Mesenchymal stem cell (in vitro differentiated cells and primary cell): Measurements from ENCODE around the gene KCNF1.

Source experiments
- DNase-seq: peaks from one replicate; pipeline ENCODE4 v3.0.0-alpha.2; 2013
- H2AFZ ChIP-seq: one replicate; pipeline ENCODE4 v1.6.1; 2013; ENCODE audit warnings: low read depth, mild to moderate bottlenecking, control low read depth, inconsistent platforms, low read length, moderate library complexity
- H2AK5ac ChIP-seq: 2 replicates; pipeline ENCODE4 v1.6.1; 2013; ENCODE audit warnings: low read length, moderate library complexity, mild to moderate bottlenecking, inconsistent platforms; ENCODE audit not compliant: severe bottlenecking
- H2BK120ac ChIP-seq: one replicate; pipeline ENCODE4 v1.6.1; 2013; ENCODE audit warnings: low read depth, mild to moderate bottlenecking, inconsistent platforms, low read length, moderate library complexity
- H2BK12ac ChIP-seq, 2 experiments: one replicate each; pipeline ENCODE4 v1.6.1; 2013; ENCODE audit warnings: inconsistent platforms in 2 of 2, low read length in 2 of 2, mild to moderate bottlenecking in 2 of 2, moderate library complexity in 2 of 2, control low read depth in 1 of 2
- H2BK15ac ChIP-seq: one replicate; pipeline ENCODE4 v1.6.1; 2013; ENCODE audit warnings: mild to moderate bottlenecking, low read depth, inconsistent platforms; ENCODE audit not compliant: poor library complexity, severe bottlenecking
- H2BK5ac ChIP-seq: 2 replicates; pipeline ENCODE4 v1.6.1; 2013; ENCODE audit warnings: low read depth, mild to moderate bottlenecking, low read length, control low read depth, inconsistent platforms; ENCODE audit not compliant: poor library complexity, severe bottlenecking
- H3K14ac ChIP-seq, 2 experiments: one replicate each; pipeline ENCODE4 v1.6.1; 2013; ENCODE audit warnings: inconsistent platforms in 2 of 2, low read length in 2 of 2, control low read depth in 1 of 2, mild to moderate bottlenecking in 1 of 2, moderate library complexity in 1 of 2
- H3K18ac ChIP-seq, 2 experiments: one replicate each; pipeline ENCODE4 v1.6.1; 2013; ENCODE audit warnings: inconsistent platforms in 2 of 2, low read length in 2 of 2, control low read depth in 1 of 2, low read depth in 1 of 2, mild to moderate bottlenecking in 1 of 2
- H3K23ac ChIP-seq, 2 experiments: one replicate each; pipeline ENCODE4 v1.6.1; 2013; ENCODE audit warnings: inconsistent platforms in 2 of 2, low read length in 2 of 2, mild to moderate bottlenecking in 2 of 2, moderate library complexity in 2 of 2, control low read depth in 1 of 2
- H3K27ac ChIP-seq: 2 replicates; pipeline ENCODE4 v1.5.1; 2013; ENCODE audit warnings: mild to moderate bottlenecking, moderate library complexity, low read length, control low read depth, inconsistent platforms; ENCODE audit not compliant: poor library complexity, severe bottlenecking
- H3K27me3 ChIP-seq, 2 experiments: 2 replicates each; pipeline versions ENCODE4 v1.6.1 to v1.7.0; 2013; ENCODE audit warnings: low read length in 2 of 2, mild to moderate bottlenecking in 2 of 2, moderate library complexity in 2 of 2, control low read depth in 1 of 2, inconsistent platforms in 1 of 2; ENCODE audit not compliant: control insufficient read depth in 1 of 2, insufficient read depth in 1 of 2
- H3K36me3 ChIP-seq, 2 experiments: 2 replicates each; pipeline versions ENCODE4 v1.6.1 to v1.7.0; 2013; ENCODE audit warnings: low read length in 2 of 2, control low read depth in 1 of 2, inconsistent platforms in 1 of 2, low read depth in 1 of 2, mild to moderate bottlenecking in 1 of 2; ENCODE audit not compliant: insufficient read depth in 2 of 2, control insufficient read depth in 1 of 2
- H3K4ac ChIP-seq, 2 experiments: one replicate each; pipeline ENCODE4 v1.6.1; 2013; ENCODE audit warnings: inconsistent platforms in 2 of 2, low read length in 2 of 2, mild to moderate bottlenecking in 2 of 2, moderate library complexity in 2 of 2, control low read depth in 1 of 2, low read depth in 1 of 2
- H3K4me1 ChIP-seq: 2 replicates; pipeline ENCODE4 v1.6.1; 2013; ENCODE audit warnings: low read depth, low read length, control low read depth; ENCODE audit not compliant: control insufficient read depth, insufficient read depth
- H3K4me2 ChIP-seq: 2 replicates; pipeline ENCODE4 v1.6.1; 2013; ENCODE audit warnings: low read length, mild to moderate bottlenecking, inconsistent platforms; ENCODE audit not compliant: poor library complexity, severe bottlenecking
- H3K4me3 ChIP-seq, 2 experiments: 2 replicates each; pipeline versions ENCODE4 v1.5.1 to v1.7.0; 2013; ENCODE audit warnings: low read length in 2 of 2, mild to moderate bottlenecking in 2 of 2, control low read depth in 1 of 2, low read depth in 1 of 2; ENCODE audit not compliant: insufficient read depth in 1 of 2
- H3K79me1 ChIP-seq: replicated peaks from 2 replicates; pipeline ENCODE4 v1.6.1; 2013; ENCODE audit warnings: mild to moderate bottlenecking, control low read depth, low read length, inconsistent platforms; ENCODE audit not compliant: poor library complexity, severe bottlenecking
- H3K9ac ChIP-seq: 2 replicates; pipeline ENCODE4 v1.7.0; 2013; ENCODE audit warnings: mild to moderate bottlenecking, low read length, moderate library complexity
- H3K9me3 ChIP-seq: 2 replicates; pipeline ENCODE4 v1.7.0; 2013; ENCODE audit warnings: mild to moderate bottlenecking, low read length; ENCODE audit not compliant: control insufficient read depth
- H4K8ac ChIP-seq: one replicate; pipeline ENCODE4 v1.6.1; 2013; ENCODE audit warnings: inconsistent platforms, mild to moderate bottlenecking, low read length, moderate library complexity
- H4K91ac ChIP-seq: one replicate; pipeline ENCODE4 v1.6.1; 2013; ENCODE audit warnings: mild to moderate bottlenecking, low read length, inconsistent platforms
- WGBS: methylation state at CpG from one replicate; pipeline ENCODE4 v1.1.7; 2013; ENCODE audit warnings: mixed read lengths; 5-methylcytosine and 5-hydroxymethylcytosine counted together

The KCNF1 gene

GRCh38 chr2:10905862-10906143 lies 5.9 kb upstream of the KCNF1 start:
- 94% methylated on average over 8 of the region's 8 CpGs for WGBS
- Histone ChIP-seq H3K18ac (no peak overlapping the region), H3K79me1 (no peaks in the 10 kb centered on the region), H2BK5ac (no peak overlapping the region), H2AFZ (no peak overlapping the region), H3K14ac (no peak overlapping the region), H2BK12ac (no peak overlapping the region), H3K9ac (no peak overlapping the region), H3K23ac (no peak overlapping the region), H3K9me3 (no peaks in the 10 kb centered on the region), H2BK15ac (no peak overlapping the region), H3K4me3 (no peak overlapping the region), H2BK120ac (no peak overlapping the region), H3K27ac (no peak overlapping the region), H3K36me3 (no peaks in the 10 kb centered on the region), H4K91ac (no peak overlapping the region), H3K4me1 (peaks cover 4% of the 10 kb centered on the region), H3K4me2 (no peak overlapping the region), H2AK5ac (no peak overlapping the region), H3K27me3 (peaks cover 32 to 51% of the 10 kb centered on the region in 2 experiments), H3K4ac (no peak overlapping the region), H4K8ac (no peak overlapping the region)
- no peak for DNase-seq

- WGBS: 89% methylated on average over 14 of the region's 14 CpGs
- Histone ChIP-seq H3K4me3 (no peak overlapping the region), H3K27me3 (peaks cover 39 to 62% of the 10 kb centered on the region in 2 experiments)
These were observed 4.7 kb upstream of the KCNF1 start for GRCh38 chr2:10906926-10907625.

GRCh38 chr2:10908195-10908594 lies 3.5 kb upstream of the KCNF1 start:
- H3K36me3 ChIP-seq: no peaks in the 10 kb centered on the region
- H3K79me1 ChIP-seq: no peaks in the 10 kb centered on the region
- H2BK12ac ChIP-seq: no peak overlapping the region
- H3K23ac ChIP-seq: no peak overlapping the region
- H3K4me3 ChIP-seq: no peak overlapping the region
- no peak overlapping the region for H2AFZ ChIP-seq
- H4K8ac ChIP-seq: no peak overlapping the region
- H3K4me2 ChIP-seq: no peak overlapping the region
- no peak overlapping the region for H2BK15ac ChIP-seq
- H3K27ac ChIP-seq: no peak overlapping the region
- H3K14ac ChIP-seq: peak overlapping the region in 1 of 2 experiments; percentile 2
- no peak overlapping the region for H3K9ac ChIP-seq
- no peak overlapping the region for H2BK5ac ChIP-seq
- peak overlapping the region in 1 of 2 experiments; percentile 15 for H3K18ac ChIP-seq
- H3K4ac ChIP-seq: no peak overlapping the region
- H3K27me3 ChIP-seq: peaks cover 49 to 71% of the 10 kb centered on the region in 2 experiments
- no peaks in the 10 kb centered on the region for H3K9me3 ChIP-seq
- WGBS: 94% methylated on average over 4 of the region's 4 CpGs
- H2AK5ac ChIP-seq: no peak overlapping the region
- H2BK120ac ChIP-seq: no peak overlapping the region
- DNase-seq: no peak
- peaks cover 13% of the 10 kb centered on the region for H3K4me1 ChIP-seq
- no peak overlapping the region for H4K91ac ChIP-seq

More at GRCh38 chr2:10906926-10907625, 4.7 kb upstream of the KCNF1 start:
- Histone ChIP-seq H3K4me2 (no peak overlapping the region), H3K9ac (no peak overlapping the region), H4K91ac (no peak overlapping the region), H3K27ac (no peak overlapping the region), H3K4ac (no peak overlapping the region), H3K4me1 (peaks cover 11% of the 10 kb centered on the region), H2BK5ac (no peak overlapping the region), H3K9me3 (no peaks in the 10 kb centered on the region), H3K14ac (peak overlapping the region in 1 of 2 experiments; percentile 29), H3K23ac (no peak overlapping the region), H2BK15ac (no peak overlapping the region), H3K36me3 (no peaks in the 10 kb centered on the region), H2AK5ac (no peak overlapping the region), H2AFZ (no peak overlapping the region), H2BK120ac (no peak overlapping the region), H2BK12ac (no peak overlapping the region), H3K18ac (no peak overlapping the region), H3K79me1 (no peaks in the 10 kb centered on the region), H4K8ac (no peak overlapping the region)
- no peak for DNase-seq

GRCh38 chr2:10909050-10909995 lies 2.4 kb upstream of the KCNF1 start:
- Histone ChIP-seq H3K36me3 (no peaks in the 10 kb centered on the region), H3K79me1 (no peaks in the 10 kb centered on the region), H4K91ac (no peak overlapping the region), H3K27me3 (peaks cover 59 to 78% of the 10 kb centered on the region in 2 experiments), H4K8ac (no peak overlapping the region), H3K4me2 (no peak overlapping the region), H3K14ac (no peak overlapping the region), H2BK12ac (no peak overlapping the region), H3K18ac (no peak overlapping the region), H2BK5ac (no peak overlapping the region), H2AFZ (no peak overlapping the region), H3K4ac (no peak overlapping the region), H2BK15ac (no peak overlapping the region), H2BK120ac (no peak overlapping the region), H3K27ac (no peak overlapping the region), H3K4me3 (no peak overlapping the region), H3K23ac (no peak overlapping the region), H3K9me3 (no peaks in the 10 kb centered on the region), H2AK5ac (no peak overlapping the region), H3K4me1 (peaks cover 13% of the 10 kb centered on the region), H3K9ac (no peak overlapping the region)
- WGBS: 69% methylated on average over 14 of the region's 15 CpGs
- peak; percentile 23 for DNase-seq
